MG63 (cell line): Measurements from ENCODE around the gene THBS1. TPM values are rescaled to one million over a fixed set of nuclear protein-coding genes. Genes with fewer than 3 reads are reported as not detected.

Experiments used
- DNase-seq: peaks from one replicate; pipeline ENCODE4 v3.0.0-alpha.2; 2020
- H3K27me3 ChIP-seq: fragments of 250-450 bp; sonication (Bioruptor Pico); 2 replicates; pipeline ENCODE4 v1.5.1; 2020; ENCODE audit warnings: mild to moderate bottlenecking, moderate library complexity
- H3K36me3 ChIP-seq: fragments of 250-450 bp; sonication (Bioruptor Pico); 2 replicates; pipeline ENCODE4 v1.5.1; 2020; ENCODE audit warnings: mild to moderate bottlenecking, moderate library complexity
- H3K4me3 ChIP-seq: fragments of 250-450 bp; sonication (Bioruptor Pico); 2 replicates; pipeline ENCODE4 v1.5.1; 2020; ENCODE audit warnings: mild to moderate bottlenecking, moderate library complexity
- H3K9me3 ChIP-seq: fragments of 250-450 bp; sonication (Bioruptor Pico); 2 replicates; pipeline ENCODE4 v1.5.1; 2020; ENCODE audit warnings: mild to moderate bottlenecking, moderate library complexity
- total RNA-seq: library from RNA; depleted of rRNA; stranded (reverse); fragments of >200 nt; shearing (Covaris generic); gene quantifications from 2 replicates; pipeline ENCODE4 v1.2.3, GENCODE V29; 2014; ENCODE audit warnings: low replicate concordance; rRNA removed

Gene THBS1
- 335 and 364 TPM in 2 replicates for total RNA-seq

DNA sequence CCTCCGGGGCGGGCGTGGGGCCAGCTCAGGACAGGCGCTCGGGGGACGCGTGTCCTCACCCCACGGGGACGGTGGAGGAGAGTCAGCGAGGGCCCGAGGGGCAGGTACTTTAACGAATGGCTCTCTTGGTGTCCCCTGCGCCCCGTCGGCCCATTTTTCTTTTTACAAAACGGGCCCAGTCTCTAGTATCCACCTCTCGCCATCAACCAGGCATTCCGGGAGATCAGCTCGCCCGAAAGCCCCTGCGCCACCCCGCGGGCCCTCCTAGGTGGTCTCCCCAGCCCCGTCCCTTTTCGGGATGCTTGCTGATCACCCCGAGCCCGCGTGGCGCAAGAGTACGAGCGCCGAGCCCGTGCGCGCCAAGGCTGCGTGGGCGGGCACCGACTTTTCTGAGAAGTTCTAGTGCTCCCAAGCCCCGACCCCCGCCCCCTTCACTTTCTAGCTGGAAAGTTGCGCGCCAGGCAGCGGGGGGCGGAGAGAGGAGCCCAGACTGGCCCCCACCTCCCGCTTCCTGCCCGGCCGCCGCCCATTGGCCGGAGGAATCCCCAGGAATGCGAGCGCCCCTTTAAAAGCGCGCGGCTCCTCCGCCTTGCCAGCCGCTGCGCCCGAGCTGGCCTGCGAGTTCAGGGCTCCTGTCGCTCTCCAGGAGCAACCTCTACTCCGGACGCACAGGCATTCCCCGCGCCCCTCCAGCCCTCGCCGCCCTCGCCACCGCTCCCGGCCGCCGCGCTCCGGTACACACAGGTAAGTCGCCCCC is at the start of gene THBS1:
Gene THBS1 (plus strand): TSS at position 595 of the 757 bp plus-strand sequence. CDS start 779 bp downstream, outside the sequence.
- Histone ChIP-seq H3K27me3 (no peaks in the 10 kb centered on the region), H3K36me3 (peaks cover 47% of the 10 kb centered on the region), H3K4me3 (peak within 1 kb of the TSS; percentile 71), H3K9me3 (no peaks in the 10 kb centered on the region)
- DNase-seq: peak; percentile 93

DNA sequence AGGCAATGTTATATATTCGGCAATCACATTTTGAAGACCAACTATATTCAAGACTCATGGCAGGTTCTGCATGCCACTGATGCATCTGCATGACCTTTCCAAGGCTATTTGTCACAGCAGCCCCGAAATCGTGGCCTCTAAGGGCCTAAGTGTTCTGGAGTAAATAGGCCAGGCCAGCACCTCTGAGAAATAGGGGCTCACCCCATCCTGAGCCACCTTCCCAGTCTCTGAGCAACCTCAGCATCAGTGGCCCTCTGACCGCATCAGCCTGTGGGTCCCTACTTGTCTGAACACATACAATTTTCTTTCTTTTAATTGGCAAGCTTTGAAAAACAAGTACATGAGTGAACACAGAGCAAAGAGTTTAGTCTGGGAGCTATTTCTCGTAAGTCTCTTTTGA is 45.9 kb upstream of the THBS1 start:
- no peaks in the 10 kb centered on the region for H3K27me3 ChIP-seq
- H3K9me3 ChIP-seq: no peaks in the 10 kb centered on the region
- H3K36me3 ChIP-seq: no peaks in the 10 kb centered on the region
- no peak for DNase-seq
- no peak overlapping the region for H3K4me3 ChIP-seq

DNA sequence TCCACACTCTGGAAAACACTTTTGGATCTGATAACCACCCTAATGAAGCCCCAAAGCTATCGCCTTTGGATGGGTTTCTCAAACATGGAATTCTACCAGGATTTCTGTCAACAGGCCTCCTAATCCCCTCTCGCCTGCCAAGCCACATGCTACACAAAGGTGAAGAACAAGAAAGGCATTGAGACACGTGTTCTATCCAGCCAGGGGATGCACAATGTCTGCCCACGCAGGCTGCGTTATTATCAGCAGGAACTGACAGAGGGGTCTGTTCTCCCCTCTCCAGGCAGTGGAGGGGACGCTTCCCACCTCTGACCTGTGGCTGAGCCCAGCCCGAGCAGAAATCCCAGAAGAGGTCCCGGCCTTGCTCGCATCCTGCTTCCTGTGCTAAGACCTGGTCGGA is 45.4 kb upstream of the THBS1 start:
- DNase-seq: no peak
- Histone ChIP-seq H3K4me3 (no peak overlapping the region), H3K9me3 (no peaks in the 10 kb centered on the region), H3K36me3 (no peaks in the 10 kb centered on the region), H3K27me3 (no peaks in the 10 kb centered on the region)

DNA sequence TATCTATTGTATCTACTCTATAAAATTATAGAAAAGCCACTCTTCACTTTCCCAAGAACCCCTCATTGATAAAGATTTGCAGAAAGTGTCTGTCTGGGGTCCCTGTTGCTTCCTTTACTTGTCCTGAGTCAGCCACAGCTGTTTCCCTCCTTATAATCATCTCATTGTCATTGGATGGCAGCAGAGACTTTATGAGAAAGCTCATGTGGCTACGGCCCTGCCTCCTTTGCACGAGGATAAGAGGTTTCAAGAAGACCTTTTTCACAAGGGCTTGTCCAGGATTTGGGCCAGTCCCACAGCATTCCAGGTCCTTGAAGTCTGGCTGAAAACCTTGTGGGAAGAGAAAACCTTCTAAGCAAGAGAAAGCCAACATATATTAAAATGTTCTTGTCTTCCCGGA is 41.9 kb upstream of the THBS1 start:
- H3K9me3 ChIP-seq: no peaks in the 10 kb centered on the region
- DNase-seq: no peak
- H3K4me3 ChIP-seq: no peak overlapping the region
- H3K27me3 ChIP-seq: no peaks in the 10 kb centered on the region
- H3K36me3 ChIP-seq: no peaks in the 10 kb centered on the region

DNA sequence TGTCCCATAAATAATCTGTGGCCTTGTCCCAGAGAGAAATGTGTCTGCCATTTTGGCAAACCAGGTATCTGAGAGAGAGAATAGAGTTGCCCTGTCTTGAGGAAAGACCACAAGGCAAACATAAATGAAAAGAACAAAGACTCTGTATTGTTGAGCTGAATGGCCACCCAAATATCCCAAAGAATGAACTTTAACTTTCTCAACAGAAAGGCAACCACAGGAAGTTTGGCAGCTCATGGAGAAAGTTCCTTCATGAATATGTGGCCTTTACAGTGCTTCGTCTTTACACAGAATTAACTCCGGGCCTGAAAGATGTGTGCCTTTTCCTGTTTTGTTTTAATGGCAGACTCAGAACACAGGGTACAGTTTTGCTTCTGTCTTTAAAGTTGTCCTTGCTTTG is 41.4 kb upstream of the THBS1 start:
- Histone ChIP-seq H3K27me3 (no peaks in the 10 kb centered on the region), H3K9me3 (no peaks in the 10 kb centered on the region), H3K36me3 (no peaks in the 10 kb centered on the region), H3K4me3 (no peak overlapping the region)
- DNase-seq: no peak

DNA sequence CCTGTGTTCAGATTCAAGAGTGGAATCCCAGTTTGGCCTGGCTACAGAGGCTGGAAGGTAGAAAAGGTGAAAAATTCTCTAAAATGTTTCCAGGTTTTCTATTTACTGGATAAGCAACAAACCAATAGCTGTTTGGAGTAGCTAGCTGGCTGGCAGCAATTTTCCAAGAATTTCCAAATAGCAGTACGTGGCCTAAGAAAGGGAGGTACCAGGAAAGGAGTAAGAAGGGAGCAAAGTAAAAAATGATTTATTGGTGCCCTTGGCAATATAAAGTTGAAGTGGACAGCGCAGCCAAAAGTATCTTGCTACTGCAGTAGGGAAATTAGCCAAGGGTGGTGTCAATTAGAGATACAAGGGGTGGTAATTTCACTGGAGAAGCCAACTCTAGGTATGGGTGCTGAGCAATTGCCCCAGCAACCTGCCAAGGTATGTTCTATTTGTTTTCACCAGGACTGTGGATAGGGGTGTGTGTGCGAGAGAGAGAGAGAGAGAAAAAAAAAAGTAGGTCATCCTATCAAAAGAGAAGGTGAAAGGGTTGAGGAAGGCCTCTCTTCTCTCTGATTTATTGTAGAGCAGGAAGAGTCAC is 40.8 kb upstream of the THBS1 start:
- no peak for DNase-seq
- no peak overlapping the region for H3K4me3 ChIP-seq
- H3K9me3 ChIP-seq: peaks cover 1% of the 10 kb centered on the region

DNA sequence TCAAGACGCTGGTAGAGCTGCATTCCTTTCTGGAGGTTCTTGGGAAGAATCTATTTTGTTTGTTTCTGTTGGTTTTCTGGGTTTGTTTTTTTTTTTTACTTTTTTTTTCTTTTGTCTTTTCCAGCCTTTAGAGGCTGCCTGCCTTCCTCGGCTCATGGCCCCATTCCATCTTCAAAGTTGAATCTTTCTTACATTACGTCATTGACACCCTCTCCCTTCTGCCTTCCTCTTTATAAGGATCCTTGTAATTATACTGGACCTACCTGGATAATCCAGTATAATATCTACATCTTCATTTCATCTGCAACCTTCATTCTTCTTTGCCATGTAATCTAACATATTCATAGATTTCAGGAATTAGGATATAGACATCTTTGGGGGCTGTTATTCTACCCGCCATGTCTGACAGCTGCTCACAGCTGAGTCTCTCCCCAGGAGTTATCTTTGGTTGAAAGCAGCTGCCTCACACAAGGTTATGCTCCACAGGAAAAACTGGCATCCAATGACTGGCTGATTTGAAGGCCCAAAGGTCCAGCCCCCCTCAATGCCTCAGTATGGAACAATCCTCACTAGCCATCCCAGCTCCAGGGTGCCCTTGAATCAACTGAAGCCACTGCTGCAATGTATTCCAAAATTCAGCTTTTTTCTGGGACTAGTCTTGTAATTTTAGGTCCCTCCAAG is 38.4 kb upstream of the THBS1 start:
- H3K27me3 ChIP-seq: no peaks in the 10 kb centered on the region
- H3K9me3 ChIP-seq: peaks cover 5% of the 10 kb centered on the region
- no peaks in the 10 kb centered on the region for H3K36me3 ChIP-seq
- DNase-seq: no peak
- no peak overlapping the region for H3K4me3 ChIP-seq

More for the DNA sequence above, 40.8 kb upstream of the THBS1 start:
- Histone ChIP-seq H3K27me3 (no peaks in the 10 kb centered on the region), H3K36me3 (no peaks in the 10 kb centered on the region)

DNA sequence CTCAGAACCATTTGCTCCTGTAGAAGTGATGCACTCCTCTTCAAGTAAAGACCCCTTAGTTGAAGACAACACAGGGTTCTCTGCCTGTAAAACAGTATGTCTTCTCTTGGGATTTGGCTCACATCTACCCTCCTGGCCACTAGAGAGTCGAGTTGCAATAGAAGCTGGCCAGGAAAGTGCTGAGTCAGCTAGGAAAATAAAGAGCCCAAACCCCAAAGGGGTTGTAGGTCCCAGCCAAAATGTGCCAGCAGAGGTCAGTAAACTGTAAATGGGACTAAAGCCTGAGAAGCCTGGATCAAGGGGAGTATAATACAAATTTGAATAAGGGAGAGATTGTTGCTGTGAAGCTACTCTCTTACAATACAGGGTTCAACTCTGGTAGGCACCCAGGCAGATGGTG is 37.2 kb upstream of the THBS1 start:
- Histone ChIP-seq H3K9me3 (peaks cover 5% of the 10 kb centered on the region), H3K36me3 (no peaks in the 10 kb centered on the region)
- DNase-seq: no peak

DNA sequence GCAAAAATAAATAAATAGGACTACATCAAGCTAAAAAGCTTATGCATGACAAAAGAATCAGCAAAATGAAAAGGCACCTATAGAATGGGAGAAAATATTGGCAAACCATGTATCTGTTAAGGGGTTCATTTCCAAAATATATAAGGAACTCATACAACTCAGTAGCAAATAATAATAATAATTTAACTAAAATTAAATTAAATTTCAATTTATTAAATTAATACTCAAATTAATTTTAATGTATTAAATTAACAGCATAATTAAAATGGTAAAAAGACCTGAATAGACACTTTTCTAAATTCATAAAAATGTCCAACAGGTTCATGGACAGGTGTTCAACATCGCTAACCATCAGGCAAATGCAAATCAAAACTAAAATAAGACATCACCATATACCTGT is 34.0 kb upstream of the THBS1 start:
- no peak overlapping the region for H3K4me3 ChIP-seq

More for the DNA sequence above, 37.2 kb upstream of the THBS1 start:
- Histone ChIP-seq H3K4me3 (no peak overlapping the region), H3K27me3 (no peaks in the 10 kb centered on the region)

DNA sequence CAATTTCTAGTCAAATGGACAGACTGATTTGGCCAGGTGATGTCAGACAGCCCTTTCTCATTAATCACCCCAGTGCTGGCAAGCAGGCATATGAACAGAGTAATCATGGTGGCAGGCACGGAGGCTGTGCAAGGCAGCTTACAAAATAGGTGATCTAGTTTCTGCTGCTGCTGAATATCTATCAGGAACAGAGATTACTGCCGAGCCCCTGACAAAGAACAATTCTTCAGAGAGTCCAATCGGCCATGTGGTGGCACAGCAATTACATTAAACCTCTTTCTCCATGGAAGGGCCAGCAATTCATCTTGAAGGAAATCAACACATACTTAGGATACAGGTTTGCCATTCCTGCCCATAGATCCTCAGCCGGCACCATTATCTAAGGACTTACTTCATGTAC is 32.3 kb upstream of the THBS1 start:
- peaks cover 5% of the 10 kb centered on the region for H3K9me3 ChIP-seq

More for the DNA sequence above, 34.0 kb upstream of the THBS1 start:
- Histone ChIP-seq H3K36me3 (no peaks in the 10 kb centered on the region), H3K27me3 (no peaks in the 10 kb centered on the region), H3K9me3 (peaks cover 5% of the 10 kb centered on the region)
- no peak for DNase-seq

DNA sequence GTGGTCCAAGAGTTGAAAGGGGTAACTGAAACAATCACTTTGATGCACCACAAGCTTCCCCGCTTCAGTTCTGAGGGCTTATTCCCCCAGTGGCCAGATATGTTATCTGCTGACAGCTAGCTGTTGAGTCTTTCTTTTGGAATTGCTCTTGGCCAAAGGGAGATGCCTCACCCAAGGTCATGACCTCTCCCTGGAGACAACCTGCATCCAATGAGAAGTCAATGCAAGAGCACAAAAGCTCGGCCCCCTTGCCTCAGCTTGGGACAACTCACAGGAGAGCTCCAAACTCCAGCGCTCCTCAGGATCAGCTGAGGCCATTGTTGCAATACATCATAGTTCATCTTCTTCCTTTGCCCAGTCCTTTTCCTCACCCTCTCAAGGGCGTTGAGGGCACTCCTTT is 31.0 kb upstream of the THBS1 start:
- H3K36me3 ChIP-seq: no peaks in the 10 kb centered on the region
- H3K4me3 ChIP-seq: no peak overlapping the region
- peaks cover 5% of the 10 kb centered on the region for H3K9me3 ChIP-seq
- H3K27me3 ChIP-seq: no peaks in the 10 kb centered on the region
- no peak for DNase-seq

More for the DNA sequence above, 32.3 kb upstream of the THBS1 start:
- H3K4me3 ChIP-seq: no peak overlapping the region
- H3K27me3 ChIP-seq: no peaks in the 10 kb centered on the region
- H3K36me3 ChIP-seq: no peaks in the 10 kb centered on the region
- no peak for DNase-seq

DNA sequence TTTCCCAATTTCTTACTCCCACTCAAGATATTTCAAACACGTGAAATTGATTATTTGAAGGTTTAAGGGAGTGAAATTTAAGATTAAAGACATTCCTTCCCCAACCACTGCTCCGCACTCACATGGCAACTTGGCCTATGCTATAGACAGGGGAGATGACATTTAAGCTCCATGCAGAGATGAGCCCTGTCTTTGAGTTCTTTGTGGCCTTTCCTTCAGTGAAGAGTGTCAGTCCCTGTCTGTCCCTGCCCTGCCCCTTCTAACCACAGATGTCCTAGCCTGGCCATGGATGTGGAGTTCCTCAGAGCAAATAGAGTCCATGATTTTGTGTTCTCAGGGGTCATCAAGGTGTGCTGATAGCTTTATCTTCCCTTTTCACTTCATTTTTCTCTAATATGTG is 29.4 kb upstream of the THBS1 start:
- Histone ChIP-seq H3K4me3 (no peak overlapping the region), H3K36me3 (no peaks in the 10 kb centered on the region), H3K27me3 (no peaks in the 10 kb centered on the region), H3K9me3 (no peaks in the 10 kb centered on the region)
- no peak for DNase-seq

DNA sequence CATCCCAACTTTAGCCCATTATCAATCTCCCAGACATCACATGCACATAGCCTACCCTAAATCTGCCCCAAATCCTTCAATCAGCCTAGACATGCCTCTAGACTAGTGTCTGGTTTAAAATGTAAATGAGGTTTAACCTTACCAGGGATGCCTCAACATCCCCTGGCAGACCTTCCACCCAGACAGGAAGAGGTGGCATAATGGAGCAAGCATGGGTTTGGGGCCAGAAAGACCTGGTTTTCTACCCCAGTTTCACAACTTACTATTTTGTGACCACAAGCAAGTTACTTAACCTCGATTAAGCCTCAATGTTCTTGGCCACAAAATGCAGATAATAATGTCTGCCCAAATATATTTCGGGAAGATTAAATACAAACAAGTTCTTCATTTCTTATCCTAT is 28.3 kb upstream of the THBS1 start:
- Histone ChIP-seq H3K4me3 (no peak overlapping the region), H3K27me3 (no peaks in the 10 kb centered on the region), H3K9me3 (no peaks in the 10 kb centered on the region), H3K36me3 (no peaks in the 10 kb centered on the region)
- DNase-seq: no peak

DNA sequence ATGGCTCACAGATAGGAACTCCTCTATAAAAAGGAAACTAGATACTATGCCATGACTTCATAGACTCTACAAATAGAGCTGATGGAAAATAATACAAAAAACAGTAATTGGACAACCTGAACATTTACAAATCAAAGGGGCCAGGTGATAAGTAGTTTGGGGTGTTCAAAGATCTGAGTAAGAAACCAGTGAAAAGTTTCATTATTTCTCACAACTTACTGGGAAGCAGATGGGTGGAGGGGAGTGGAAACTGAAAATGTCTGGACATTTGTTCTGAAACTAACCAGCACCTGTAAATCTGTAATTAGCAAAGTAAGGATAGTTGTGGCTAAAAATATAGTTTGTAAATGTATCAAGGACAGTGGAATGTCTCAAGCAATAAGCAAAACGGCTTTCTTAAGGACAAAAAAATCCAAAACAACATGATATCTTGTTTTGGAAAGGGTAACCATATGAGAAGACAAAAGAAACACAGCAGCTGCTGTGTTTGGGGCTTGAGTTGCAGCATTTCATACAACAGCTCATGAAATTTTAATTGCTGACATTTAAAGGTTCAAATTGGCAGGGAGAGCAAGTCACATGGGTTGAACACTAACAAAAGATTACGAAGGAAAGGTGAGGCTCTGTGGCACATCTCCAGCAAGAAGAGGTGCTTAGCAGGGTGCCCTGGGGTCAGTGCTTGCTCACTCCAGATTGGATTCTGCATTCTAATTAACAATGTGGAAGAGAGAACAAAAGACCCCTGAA is 26.8 kb upstream of the THBS1 start:
- Histone ChIP-seq H3K27me3 (no peaks in the 10 kb centered on the region), H3K4me3 (no peak overlapping the region), H3K9me3 (no peaks in the 10 kb centered on the region), H3K36me3 (no peaks in the 10 kb centered on the region)
- DNase-seq: no peak

DNA sequence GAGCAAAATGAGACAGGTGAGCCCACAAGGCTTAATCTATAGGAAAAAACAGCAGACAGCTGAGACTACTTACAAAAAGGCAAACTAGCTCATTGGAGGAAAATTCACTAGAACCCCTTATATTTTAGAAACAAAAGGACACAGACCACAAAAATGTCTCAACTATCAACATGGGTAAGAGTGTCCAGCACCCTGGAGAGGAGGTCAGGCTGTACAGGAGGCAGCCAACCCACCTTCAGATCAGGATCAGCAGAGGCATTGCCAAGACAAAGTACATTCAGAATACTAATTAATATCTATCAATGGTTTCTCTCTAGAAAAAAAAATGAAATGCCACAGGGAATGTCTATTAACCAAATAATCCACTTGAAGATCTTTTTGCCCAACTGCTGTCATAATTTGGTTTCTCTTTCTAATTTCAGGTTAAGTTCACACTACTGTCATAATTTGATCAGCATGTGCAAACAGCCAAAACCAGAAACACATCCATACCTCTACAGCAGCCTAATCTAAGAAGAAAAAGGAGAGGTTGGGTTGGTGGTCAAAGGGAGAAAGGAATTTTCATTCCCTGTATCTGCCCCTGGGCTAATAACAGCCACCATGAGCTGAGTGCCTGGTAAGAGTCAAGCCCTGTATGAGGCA is 26.0 kb upstream of the THBS1 start:
- no peaks in the 10 kb centered on the region for H3K9me3 ChIP-seq
- no peak overlapping the region for H3K4me3 ChIP-seq
- H3K27me3 ChIP-seq: no peaks in the 10 kb centered on the region
- no peaks in the 10 kb centered on the region for H3K36me3 ChIP-seq
- no peak for DNase-seq

DNA sequence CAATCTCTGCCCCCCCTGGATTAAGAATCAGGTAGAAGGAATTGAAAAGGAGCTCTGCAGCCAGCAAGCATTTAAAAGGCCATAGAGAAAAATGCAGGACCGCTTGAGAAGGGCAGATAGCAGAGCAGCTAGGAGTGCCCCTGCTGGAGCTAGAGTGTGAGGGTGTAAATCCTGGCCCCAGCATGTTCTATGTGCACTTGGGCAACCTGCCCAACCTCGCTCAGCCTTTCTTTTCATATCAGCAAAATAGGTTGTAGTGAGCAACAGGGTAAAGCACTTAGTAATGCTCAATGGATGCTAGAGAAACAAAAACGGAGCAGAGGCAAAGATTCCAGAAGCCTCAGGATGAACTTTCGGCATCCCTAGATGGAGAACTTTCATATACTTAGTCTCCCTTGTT is 25.0 kb upstream of the THBS1 start:
- no peaks in the 10 kb centered on the region for H3K27me3 ChIP-seq

More for the DNA sequence above, 25.0 kb upstream of the THBS1 start:
- Histone ChIP-seq H3K9me3 (no peaks in the 10 kb centered on the region), H3K36me3 (no peaks in the 10 kb centered on the region), H3K4me3 (no peak overlapping the region)
- DNase-seq: no peak
